Liver (tissue), 9 donors: ENCODE measurements around the gene SLC8A1. TPM values are rescaled to one million over a fixed set of nuclear protein-coding genes. Genes with fewer than 3 reads are reported as not detected.

Experiments
- DNase-seq: peaks from one replicate; pipeline ENCODE4 v3.0.0-alpha.2; 2017; ENCODE audit warnings: low spot score
- H3K27ac ChIP-seq, 2 donors: one replicate each; pipeline ENCODE4 v1.7.0; 2013; ENCODE audit warnings: inconsistent platforms in 2 of 2, low read length in 2 of 2, control low read depth in 1 of 2, low read depth in 1 of 2, mild to moderate bottlenecking in 1 of 2
- H3K27me3 ChIP-seq, 4 donors: one replicate each; pipeline versions ENCODE4 v1.6.1 to v1.7.0; 2013; ENCODE audit warnings: low read length in 3 of 4, inconsistent platforms in 1 of 4, mild to moderate bottlenecking in 1 of 4, moderate library complexity in 1 of 4; ENCODE audit not compliant: control insufficient read depth in 4 of 4, insufficient read depth in 4 of 4
- H3K36me3 ChIP-seq, 4 donors: one replicate each; pipeline versions ENCODE4 v1.6.1 to v1.7.0; 2013; ENCODE audit warnings: low read length in 3 of 4, mild to moderate bottlenecking in 3 of 4, low read depth in 1 of 4, moderate library complexity in 1 of 4; ENCODE audit not compliant: control insufficient read depth in 4 of 4, insufficient read depth in 3 of 4
- H3K4me1 ChIP-seq, 4 donors: one replicate each; pipeline versions ENCODE4 v1.6.1 to v1.7.0; 2013; ENCODE audit warnings: low read length in 3 of 4, mild to moderate bottlenecking in 3 of 4, moderate library complexity in 1 of 4; ENCODE audit not compliant: control insufficient read depth in 4 of 4, insufficient read depth in 4 of 4
- H3K4me3 ChIP-seq, 3 donors: one replicate each; pipeline versions ENCODE4 v1.6.1 to v1.7.0; 2013; ENCODE audit warnings: low read length in 3 of 3, control low read depth in 1 of 3, low read depth in 1 of 3, mild to moderate bottlenecking in 1 of 3
- H3K9ac ChIP-seq, 2 donors: one replicate each; pipeline ENCODE4 v1.7.0; 2013; ENCODE audit warnings: low read length in 2 of 2, mild to moderate bottlenecking in 2 of 2, moderate library complexity in 2 of 2, control low read depth in 1 of 2, low read depth in 1 of 2
- H3K9me3 ChIP-seq, 4 donors: one replicate each; pipeline versions ENCODE4 v1.6.1 to v1.7.0; 2013; ENCODE audit warnings: low read length in 3 of 4; ENCODE audit not compliant: control insufficient read depth in 4 of 4
- CTCF ChIP-seq: fragments of 150-350 bp; IDR thresholded peaks from 2 replicates; pipeline ENCODE4 v1.5.1; 2017; ENCODE audit warnings: improper control_type of control experiment, low read depth, low read length; ENCODE audit not compliant: missing input control
- EGR1 ChIP-seq, 2 donors: IDR thresholded peaks; 2 replicates each; pipeline ENCODE4 v1.6.1; 2016 to 2018; ENCODE audit warnings: antibody characterized with exemption in 2 of 2, low read depth in 2 of 2
- FOXA1 ChIP-seq: IDR thresholded peaks from 2 replicates; pipeline ENCODE4 v1.6.1; 2016; ENCODE audit warnings: antibody characterized with exemption
- FOXA2 ChIP-seq: IDR thresholded peaks from 2 replicates; pipeline ENCODE4 v1.6.1; 2016; ENCODE audit warnings: antibody characterized with exemption
- GABPA ChIP-seq, 2 donors: IDR thresholded peaks in 1 of 2; conservative IDR thresholded peaks in 1 of 2; 2 replicates each; pipeline ENCODE4 v1.6.1; 2016; ENCODE audit warnings: antibody characterized with exemption in 2 of 2, mild to moderate bottlenecking in 1 of 2, moderate library complexity in 1 of 2
- HNF4A ChIP-seq, 2 donors: conservative IDR thresholded peaks; 2 replicates each; pipeline ENCODE4 v1.6.1; 2016; ENCODE audit warnings: antibody characterized with exemption in 2 of 2, mild to moderate bottlenecking in 2 of 2
- HNF4G ChIP-seq: IDR thresholded peaks from 2 replicates; pipeline ENCODE4 v1.6.1; 2016; ENCODE audit warnings: antibody characterized with exemption
- JUND ChIP-seq, 2 donors: IDR thresholded peaks; 2 replicates each; pipeline ENCODE4 v1.6.1; 2016; ENCODE audit warnings: antibody characterized with exemption in 2 of 2
- MAX ChIP-seq: IDR thresholded peaks from 2 replicates; pipeline ENCODE4 v1.6.1; 2016; ENCODE audit warnings: antibody characterized with exemption
- NR2F2 ChIP-seq: IDR thresholded peaks from 2 replicates; pipeline ENCODE4 v1.6.1; 2016; ENCODE audit warnings: antibody characterized with exemption
- RAD21 ChIP-seq, 2 donors: IDR thresholded peaks; 2 replicates each; pipeline ENCODE4 v1.6.1; 2016; ENCODE audit warnings: antibody characterized with exemption in 2 of 2, mild to moderate bottlenecking in 2 of 2
- REST ChIP-seq: IDR thresholded peaks from 2 replicates; pipeline ENCODE4 v1.6.1; 2016; ENCODE audit warnings: antibody characterized with exemption, mild to moderate bottlenecking
- RXRA ChIP-seq, 2 donors: IDR thresholded peaks; 2 replicates each; pipeline ENCODE4 v1.6.1; 2017 to 2018; ENCODE audit warnings: antibody characterized with exemption in 2 of 2, mild to moderate bottlenecking in 1 of 2
- SP1 ChIP-seq: IDR thresholded peaks from 2 replicates; pipeline ENCODE4 v1.6.1; 2018; ENCODE audit warnings: antibody characterized with exemption, mild to moderate bottlenecking
- TAF1 ChIP-seq: conservative IDR thresholded peaks from 2 replicates; pipeline ENCODE4 v1.6.1; 2016; ENCODE audit warnings: antibody characterized with exemption, mild to moderate bottlenecking
- YY1 ChIP-seq: IDR thresholded peaks from 2 replicates; pipeline ENCODE4 v1.6.1; 2016; ENCODE audit warnings: antibody characterized with exemption, mild to moderate bottlenecking
- ZBTB33 ChIP-seq: IDR thresholded peaks from 2 replicates; pipeline ENCODE4 v1.6.1; 2016; ENCODE audit warnings: antibody characterized with exemption
- WGBS: extraction: QIAGEN DNeasy Blood & Tissue Kit; methylation state at CpG from one replicate; pipeline ENCODE4 v1.1.7; 2013; 5-methylcytosine and 5-hydroxymethylcytosine counted together
- polyA plus RNA-seq, 2 donors: library from polyadenylated mRNA; stranded (reverse) in 1 of 2; unstranded in 1 of 2; fragments of 200-250 nt in 1 of 2; fragments of >200 nt in 1 of 2; fragmentation: Nextera tagmentation in 1 of 2; extraction: Ambion mirVana in 1 of 2; gene quantifications; one replicate each; pipeline versions ENCODE4 v1.2.1 to v1.2.3, GENCODE V29; 2013 to 2015
- total RNA-seq, 2 donors: library from RNA; depleted of rRNA; stranded (reverse); fragments of >200 nt; gene quantifications; one replicate each; pipeline ENCODE4 v1.2.3, GENCODE V29; 2014
- TF ChIP-seq, protein P1 (sequence below): IDR thresholded peaks from 2 replicates; pipeline ENCODE4 v1.6.1; 2016; ENCODE audit warnings: antibody characterized with exemption
- donor health status: healthy.
- donor health status: healthy.
- donor health status: healthy.
- donor health status: healthy.
- donor health status: healthy.

Gene SLC8A1
- total and polyA plus RNA-seq, 4 donors: 1.2 to 18.5 (median 8.2) TPM

GRCh38 chr2:40283111-40283909, 168.6 kb downstream of the SLC8A1 start:
- H3K4me3 ChIP-seq: no peak overlapping the region
- H3K4me1 ChIP-seq: no peaks in the 10 kb centered on the region
- no peaks in the 10 kb centered on the region for H3K9me3 ChIP-seq
- 73% methylated on average over 7 of the region's 7 CpGs for WGBS
- no peak overlapping the region for H3K9ac ChIP-seq
- DNase-seq: no peak
- H3K36me3 ChIP-seq: no peaks in the 10 kb centered on the region
- TF ChIP-seq, protein P1, sequence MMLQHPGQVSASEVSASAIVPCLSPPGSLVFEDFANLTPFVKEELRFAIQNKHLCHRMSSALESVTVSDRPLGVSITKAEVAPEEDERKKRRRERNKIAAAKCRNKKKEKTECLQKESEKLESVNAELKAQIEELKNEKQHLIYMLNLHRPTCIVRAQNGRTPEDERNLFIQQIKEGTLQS: no peak
- TF ChIP-seq GABPA (IDR thresholded peaks at IDR 0.05 in 1 of 2, conservative IDR thresholded peaks at IDR 0.05 in 1 of 2) (no peak), REST (no peak), RAD21 (IDR thresholded peaks at IDR 0.05) (no peak), YY1 (no peak), ZBTB33 (no peak), CTCF (no peak), HNF4A (conservative IDR thresholded peaks at IDR 0.05) (no peak), NR2F2 (no peak), FOXA1 (no peak), MAX (no peak), TAF1 (no peak), EGR1 (IDR thresholded peaks at IDR 0.05; ENCODE audit: low read depth in 2 of 2) (no peak), HNF4G (no peak), SP1 (no peak), FOXA2 (no peak), JUND (IDR thresholded peaks at IDR 0.05) (no peak), RXRA (IDR thresholded peaks at IDR 0.05) (no peak)
- H3K27ac ChIP-seq: no peak overlapping the region
- H3K27me3 ChIP-seq: no peaks in the 10 kb centered on the region
